Esophagus squamous epithelium (tissue), 4 donors: ENCODE data around the gene TRAPPC5.

ENCODE experiments used
- CTCF ChIP-seq, 6 experiments: fragments of 450-650 bp in 4 of 6; fragments of 200-600 bp in 2 of 6; sonication (generic) in 2 of 6; IDR thresholded peaks; one replicate each; pipeline ENCODE4 v1.5.1; 2016 to 2019; ENCODE audit warnings: antibody characterized with exemption in 6 of 6, mild to moderate bottlenecking in 4 of 6, moderate library complexity in 4 of 6
- POLR2A ChIP-seq, 4 donors: fragments of 450-650 bp; IDR thresholded peaks; one replicate each; pipeline ENCODE4 v1.6.1; 2017; ENCODE audit warnings: antibody characterized with exemption in 4 of 4, mild to moderate bottlenecking in 4 of 4, moderate library complexity in 3 of 4

- TF ChIP-seq POLR2A (IDR thresholded peaks at IDR 0.05) (no peak), CTCF (IDR thresholded peaks at IDR 0.05) (no peak)
These were observed 17.9 kb downstream of the TRAPPC5 start for GRCh38 chr19:7698583-7698982.
